Fibroblast of pulmonary artery (primary cell): Measurements from ENCODE around the gene PPP2R5A.

Experiments
- DNase-seq: peaks from one replicate; pipeline ENCODE4 v3.0.0-alpha.2; 2010; ENCODE audit warnings: low read depth
- H3K4me3 ChIP-seq: replicated peaks from 2 replicates; pipeline ENCODE4 v1.5.1; 2011; ENCODE audit warnings: low read depth, mild to moderate bottlenecking, control low read depth, low read length, moderate library complexity
- CTCF ChIP-seq: IDR thresholded peaks from 2 replicates; pipeline ENCODE4 v1.5.1; 2011; ENCODE audit warnings: mild to moderate bottlenecking, control low read depth, low read length, inconsistent platforms; ENCODE audit errors: missing control alignments

The PPP2R5A gene

GRCh38 chr1:212289262-212290077 is 4.3 kb downstream of the PPP2R5A start:
- TF ChIP-seq CTCF: no peak
- no peak for DNase-seq
- H3K4me3 ChIP-seq: no peak overlapping the region

- no peak overlapping the region for H3K4me3 ChIP-seq
- DNase-seq: peak; percentile 10
- no peak for TF ChIP-seq CTCF
These were observed 5.4 kb downstream of the PPP2R5A start for GRCh38 chr1:212290608-212291007.

- peak; percentile 83 for TF ChIP-seq CTCF
- peak; percentile 63 for DNase-seq
- H3K4me3 ChIP-seq: no peak overlapping the region
These were observed 6.4 kb downstream of the PPP2R5A start for GRCh38 chr1:212291505-212292134.

- no peak for DNase-seq
- no peak for TF ChIP-seq CTCF
- no peak overlapping the region for H3K4me3 ChIP-seq
These were observed 7.3 kb downstream of the PPP2R5A start for GRCh38 chr1:212292250-212293105.

- H3K4me3 ChIP-seq: no peak overlapping the region
- TF ChIP-seq CTCF: peak; percentile 36
- DNase-seq: peak; percentile 45
These were observed 8.4 kb downstream of the PPP2R5A start for GRCh38 chr1:212293579-212293978.

- no peak for TF ChIP-seq CTCF
- DNase-seq: no peak
- H3K4me3 ChIP-seq: no peak overlapping the region
These were observed 9.8 kb downstream of the PPP2R5A start for GRCh38 chr1:212294983-212295382.
